ENCODE data around the gene MMD2. TPM values are rescaled to one million over a fixed set of nuclear protein-coding genes. Genes with fewer than 3 reads are reported as not detected.

MMD2 gene
- total RNA-seq, 2 donors from 2014 or later, result 0.19 TPM; not detected in 1

- no peak overlapping the region for H3K4me3 ChIP-seq
- peaks cover 14% of the 10 kb centered on the region for H3K36me3 ChIP-seq
- peaks cover 0 to 14% of the 10 kb centered on the region in 2 donors for H3K4me1 ChIP-seq
- no peak for TF ChIP-seq CTCF (IDR thresholded peaks at IDR 0.05)
- H3K27ac ChIP-seq, result no peak overlapping the region
- no peaks in the 10 kb centered on the region for H3K27me3 ChIP-seq
- DNase-seq (ENCODE audit: low spot score), result no peak
- H3K9me3 ChIP-seq, result peaks cover 0 to 7% of the 10 kb centered on the region in 2 donors
Measured at GRCh38 chr7:4873071-4873944, 85.7 kb downstream of the MMD2 start.

- peaks cover 0 to 14% of the 10 kb centered on the region in 2 donors for H3K4me1 ChIP-seq
- TF ChIP-seq CTCF (IDR thresholded peaks at IDR 0.05), result no peak
- no peak for DNase-seq (ENCODE audit: low spot score)
- H3K36me3 ChIP-seq, result peaks cover 7% of the 10 kb centered on the region
- no peaks in the 10 kb centered on the region for H3K27me3 ChIP-seq
- no peak overlapping the region for H3K27ac ChIP-seq
- no peak overlapping the region for H3K4me3 ChIP-seq
- peaks cover 0 to 16% of the 10 kb centered on the region in 2 donors for H3K9me3 ChIP-seq
Measured at GRCh38 chr7:4871930-4872675, 86.9 kb downstream of the MMD2 start.

- TF ChIP-seq CTCF (IDR thresholded peaks at IDR 0.05), result no peak
- Histone ChIP-seq H3K9me3 (peaks cover 0 to 16% of the 10 kb centered on the region in 2 donors), H3K27ac (no peak overlapping the region), H3K27me3 (no peaks in the 10 kb centered on the region), H3K36me3 (no peaks in the 10 kb centered on the region), H3K4me1 (peaks cover 0 to 14% of the 10 kb centered on the region in 2 donors), H3K4me3 (no peak overlapping the region)
- no peak for DNase-seq (ENCODE audit: low spot score)
Measured at GRCh38 chr7:4871056-4871680, 87.8 kb downstream of the MMD2 start.

- TF ChIP-seq CTCF (IDR thresholded peaks at IDR 0.05), result no peak
- H3K36me3 ChIP-seq, result no peaks in the 10 kb centered on the region
- H3K4me1 ChIP-seq, result peaks cover 0 to 14% of the 10 kb centered on the region in 2 donors
- peaks cover 0 to 16% of the 10 kb centered on the region in 2 donors for H3K9me3 ChIP-seq
- no peak for DNase-seq (ENCODE audit: low spot score)
- no peak overlapping the region for H3K4me3 ChIP-seq
- H3K27me3 ChIP-seq, result no peaks in the 10 kb centered on the region
- no peak overlapping the region for H3K27ac ChIP-seq
Measured at GRCh38 chr7:4868493-4868892, 90.5 kb downstream of the MMD2 start.

- Histone ChIP-seq H3K36me3 (no peaks in the 10 kb centered on the region), H3K4me1 (peaks cover 0 to 5% of the 10 kb centered on the region in 2 donors), H3K27me3 (no peaks in the 10 kb centered on the region), H3K4me3 (no peak overlapping the region), H3K27ac (no peak overlapping the region), H3K9me3 (peaks cover 0 to 16% of the 10 kb centered on the region in 2 donors)
- no peak for DNase-seq (ENCODE audit: low spot score)
- no peak for TF ChIP-seq CTCF (IDR thresholded peaks at IDR 0.05)
Measured at GRCh38 chr7:4866528-4867496, 92.2 kb downstream of the MMD2 start.
